Tibial nerve (tissue), 4 donors: ENCODE measurements around the gene ADGRB3.

Experiments
- CTCF ChIP-seq, 5 experiments: fragments of 200-600 bp in 3 of 5; fragments of 450-650 bp in 2 of 5; sonication (generic) in 3 of 5; IDR thresholded peaks; one replicate each; pipeline ENCODE4 v1.5.1; 2016 to 2019; ENCODE audit warnings: antibody characterized with exemption in 5 of 5, mild to moderate bottlenecking in 3 of 5, moderate library complexity in 2 of 5
- EP300 ChIP-seq, 2 donors: sonication (generic); formaldehyde crosslinking; IDR thresholded peaks; one replicate each; pipeline ENCODE4 v1.6.1; 2017; ENCODE audit warnings: antibody characterized with exemption in 2 of 2, mild to moderate bottlenecking in 1 of 2
- POLR2A ChIP-seq, 2 donors: fragments of 450-650 bp; IDR thresholded peaks; one replicate each; pipeline ENCODE4 v1.6.1; 2017; ENCODE audit warnings: antibody characterized with exemption in 2 of 2, mild to moderate bottlenecking in 2 of 2, moderate library complexity in 2 of 2

DNA sequence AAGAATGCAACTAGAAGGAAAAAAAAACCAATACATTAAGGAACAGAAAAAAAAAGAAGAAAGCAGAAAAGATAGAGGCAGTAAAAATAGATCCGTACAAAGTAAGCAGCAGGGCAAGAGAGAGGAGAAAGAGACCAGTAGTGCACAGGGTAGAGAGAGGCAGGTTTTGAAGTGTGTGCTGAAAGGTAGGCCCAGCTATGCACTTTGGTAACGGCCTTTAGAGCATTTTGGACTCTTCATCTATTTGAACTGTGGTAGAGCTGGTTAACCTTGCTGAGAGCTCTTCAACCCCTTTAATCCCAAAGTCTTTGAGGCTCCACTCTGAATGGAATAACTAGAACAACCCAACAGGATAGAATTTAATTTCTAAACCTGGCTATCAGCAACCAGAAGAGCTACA lies 45.2 kb downstream of the ADGRB3 start:
- no peak for TF ChIP-seq CTCF (IDR thresholded peaks at IDR 0.05)
- TF ChIP-seq POLR2A (IDR thresholded peaks at IDR 0.05): no peak
- TF ChIP-seq EP300 (IDR thresholded peaks at IDR 0.05): no peak
